SW 1271 (cell line): Measurements from ENCODE around the gene VSIR.

Source experiments
- DNase-seq, 2 experiments: peaks; one replicate each; lab custom pipeline; 2025; lab: John Stamatoyannopoulos, UW

VSIR gene

GRCh38 chr10:71773221-71773971, at the start of gene VSIR:
Gene VSIR, minus strand, starts transcription at chr10:71773520. Its CDS starts 81 bp downstream, at chr10:71773439.
- peak in 1 of 2 experiments; percentile 63 for DNase-seq

GRCh38 chr10:71821909-71822763, 48.8 kb upstream of the VSIR start:
- no peak for DNase-seq

GRCh38 chr10:71820966-71821365, 47.6 kb upstream of the VSIR start:
- DNase-seq: no peak

GRCh38 chr10:71819985-71820384, 46.7 kb upstream of the VSIR start:
- no peak for DNase-seq

- no peak for DNase-seq
Measured at GRCh38 chr10:71819441-71819861, 46.1 kb upstream of the VSIR start.

GRCh38 chr10:71818674-71819260, 45.4 kb upstream of the VSIR start:
- no peak for DNase-seq

GRCh38 chr10:71817831-71818655, 44.7 kb upstream of the VSIR start:
- DNase-seq: no peak

- no peak for DNase-seq
Measured at GRCh38 chr10:71816936-71817618, 43.8 kb upstream of the VSIR start.

GRCh38 chr10:71816421-71816851, 43.1 kb upstream of the VSIR start:
- DNase-seq: no peak

- DNase-seq: no peak
Measured at GRCh38 chr10:71815515-71816130, 42.3 kb upstream of the VSIR start.

GRCh38 chr10:71814922-71815411, 41.6 kb upstream of the VSIR start:
- no peak for DNase-seq

GRCh38 chr10:71812913-71813590, 39.7 kb upstream of the VSIR start:
- no peak for DNase-seq

GRCh38 chr10:71812016-71812912, 38.9 kb upstream of the VSIR start:
- no peak for DNase-seq

- DNase-seq: no peak
Measured at GRCh38 chr10:71811351-71811750, 38.0 kb upstream of the VSIR start.

- no peak for DNase-seq
Measured at GRCh38 chr10:71810048-71810750, 36.9 kb upstream of the VSIR start.

- no peak for DNase-seq
Measured at GRCh38 chr10:71809628-71810027, 36.3 kb upstream of the VSIR start.

- no peak for DNase-seq
Measured at GRCh38 chr10:71807557-71808510, 34.5 kb upstream of the VSIR start.
